HG03457 (cell line): ENCODE results near the gene ARL6IP5.

ENCODE experiments used
- ATAC-seq: cut with Tn5 transposase; IDR thresholded peaks from one replicate; pipeline ENCODE4 v1.9.1; 2021; ENCODE audit warnings: moderate number of reproducible peaks; ENCODE audit not compliant: unreplicated experiment

The ARL6IP5 gene

GRCh38 chr3:69116162-69116561 lies 31.4 kb downstream of the ARL6IP5 start:
- no peak for ATAC-seq

GRCh38 chr3:69116897-69117296 lies 32.2 kb downstream of the ARL6IP5 start:
- no peak for ATAC-seq

GRCh38 chr3:69118555-69118954 lies 33.8 kb downstream of the ARL6IP5 start:
- no peak for ATAC-seq

- ATAC-seq: no peak
Measured at GRCh38 chr3:69119138-69119537, 34.4 kb downstream of the ARL6IP5 start.

- no peak for ATAC-seq
Measured at GRCh38 chr3:69119681-69120080, 34.9 kb downstream of the ARL6IP5 start.

- no peak for ATAC-seq
Measured at GRCh38 chr3:69120879-69121464, 36.2 kb downstream of the ARL6IP5 start.

GRCh38 chr3:69121513-69121912 lies 36.8 kb downstream of the ARL6IP5 start:
- no peak for ATAC-seq

- no peak for ATAC-seq
Measured at GRCh38 chr3:69121950-69122349, 37.2 kb downstream of the ARL6IP5 start.

- ATAC-seq: no peak
Measured at GRCh38 chr3:69122403-69122802, 37.7 kb downstream of the ARL6IP5 start, which contains the start of gene LMOD3. LMOD3 (minus strand) TSS chr3:69122595; CDS start chr3:69122386, 209 bp downstream.

- ATAC-seq: no peak
Measured at GRCh38 chr3:69126216-69126615, 41.5 kb downstream of the ARL6IP5 start.

- ATAC-seq: no peak
Measured at GRCh38 chr3:69126999-69127398, 42.3 kb downstream of the ARL6IP5 start.

GRCh38 chr3:69128509-69128908 lies 43.8 kb downstream of the ARL6IP5 start:
- ATAC-seq: no peak

- no peak for ATAC-seq
Measured at GRCh38 chr3:69129531-69129930, 44.8 kb downstream of the ARL6IP5 start.

- peak; percentile 69 for ATAC-seq
Measured at GRCh38 chr3:69130689-69131088, 46.0 kb downstream of the ARL6IP5 start.

GRCh38 chr3:69137005-69137404 lies 52.3 kb downstream of the ARL6IP5 start:
- no peak for ATAC-seq

- ATAC-seq: no peak
Measured at GRCh38 chr3:69137412-69137811, 52.7 kb downstream of the ARL6IP5 start.

GRCh38 chr3:69141313-69141712 lies 56.6 kb downstream of the ARL6IP5 start:
- no peak for ATAC-seq

GRCh38 chr3:69142090-69142489 lies 57.4 kb downstream of the ARL6IP5 start:
- no peak for ATAC-seq

- no peak for ATAC-seq
Measured at GRCh38 chr3:69142797-69143454, 58.2 kb downstream of the ARL6IP5 start.

GRCh38 chr3:69143612-69144011 lies 58.9 kb downstream of the ARL6IP5 start:
- ATAC-seq: no peak

- no peak for ATAC-seq
Measured at GRCh38 chr3:69144631-69145245, 60.0 kb downstream of the ARL6IP5 start.

- ATAC-seq: no peak
Measured at GRCh38 chr3:69145688-69146087, 61.0 kb downstream of the ARL6IP5 start.
